NCI-H510A (cell line): ENCODE data around the gene APBA2.
"Not testable (repeated sequence)": the region's sequence is repeated elsewhere in the genome, so short reads cannot be mapped to it uniquely, and the experiment has no call there.

Experiments used
- DNase-seq: peaks from one replicate; lab custom pipeline; 2025; lab: John Stamatoyannopoulos, UW

APBA2 gene

GRCh38 chr15:28878209-28878608, 7.6 kb upstream of the APBA2 start:
- no peak for DNase-seq

DNA sequence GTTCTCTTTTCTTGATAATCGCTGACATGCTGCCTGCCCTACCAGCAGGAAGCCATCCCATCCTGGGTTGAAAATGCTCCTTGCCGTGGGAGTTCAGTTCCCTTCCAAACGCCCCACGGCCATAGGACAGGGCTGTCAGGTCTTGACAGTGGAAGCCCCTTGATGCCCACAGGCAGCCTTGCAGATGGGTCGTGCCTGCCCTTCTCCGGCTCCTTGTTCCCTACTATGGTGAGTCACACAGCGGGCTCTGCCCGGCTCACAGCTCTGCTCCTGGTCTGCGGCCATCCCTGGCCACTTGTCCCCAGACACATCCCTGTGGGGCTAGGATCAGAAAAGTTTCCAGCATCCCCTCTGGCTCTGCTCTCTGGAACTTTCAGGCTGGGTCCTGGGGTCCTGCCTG, 6.2 kb upstream of the APBA2 start:
- DNase-seq: no peak

DNA sequence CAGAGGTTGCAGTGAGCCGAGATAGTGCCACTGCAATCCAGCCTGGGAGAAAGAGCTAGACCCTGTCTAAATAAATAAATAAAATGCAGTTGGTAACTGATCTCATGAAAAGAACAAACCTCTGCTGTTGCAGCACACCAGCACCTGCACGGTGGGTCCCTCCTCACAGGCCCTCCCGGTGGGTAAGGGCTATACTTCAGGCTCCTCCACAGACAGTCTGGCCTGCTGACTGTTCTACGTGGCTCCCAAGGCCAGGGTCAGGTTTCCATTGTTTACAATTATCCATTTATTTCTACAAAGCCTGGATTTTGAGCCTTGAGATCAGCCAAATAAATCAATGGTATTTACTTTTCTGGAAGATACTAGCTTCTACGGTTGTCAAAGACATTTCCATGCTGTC, 5.1 kb upstream of the APBA2 start:
- DNase-seq: no peak

- no peak for DNase-seq
Observed at GRCh38 chr15:28881170-28881569, 4.6 kb upstream of the APBA2 start.

DNA sequence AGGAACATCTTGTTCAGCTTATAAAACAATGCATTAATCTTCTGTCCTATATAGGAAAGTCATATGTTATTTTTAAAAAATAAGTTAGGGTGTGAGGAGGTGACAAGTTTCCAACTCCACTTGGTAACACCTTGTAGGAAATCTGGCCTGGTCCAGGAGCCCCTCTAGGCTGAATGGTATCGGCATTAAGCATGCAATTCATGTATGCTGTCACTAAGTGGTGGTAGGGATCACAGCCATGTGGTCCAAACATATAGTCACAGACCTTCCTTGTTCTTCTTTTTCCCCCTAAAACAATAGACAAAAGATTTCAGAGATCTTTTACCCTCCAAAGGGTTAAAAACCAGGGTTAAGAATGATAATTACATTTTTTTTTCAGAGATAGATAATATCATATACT, 4.2 kb upstream of the APBA2 start:
- no peak for DNase-seq

GRCh38 chr15:28884151-28884940, 1.4 kb upstream of the APBA2 start:
- DNase-seq: no peak

- no peak for DNase-seq
Observed at GRCh38 chr15:28885128-28885629, 595 bp upstream of the APBA2 start.

DNA sequence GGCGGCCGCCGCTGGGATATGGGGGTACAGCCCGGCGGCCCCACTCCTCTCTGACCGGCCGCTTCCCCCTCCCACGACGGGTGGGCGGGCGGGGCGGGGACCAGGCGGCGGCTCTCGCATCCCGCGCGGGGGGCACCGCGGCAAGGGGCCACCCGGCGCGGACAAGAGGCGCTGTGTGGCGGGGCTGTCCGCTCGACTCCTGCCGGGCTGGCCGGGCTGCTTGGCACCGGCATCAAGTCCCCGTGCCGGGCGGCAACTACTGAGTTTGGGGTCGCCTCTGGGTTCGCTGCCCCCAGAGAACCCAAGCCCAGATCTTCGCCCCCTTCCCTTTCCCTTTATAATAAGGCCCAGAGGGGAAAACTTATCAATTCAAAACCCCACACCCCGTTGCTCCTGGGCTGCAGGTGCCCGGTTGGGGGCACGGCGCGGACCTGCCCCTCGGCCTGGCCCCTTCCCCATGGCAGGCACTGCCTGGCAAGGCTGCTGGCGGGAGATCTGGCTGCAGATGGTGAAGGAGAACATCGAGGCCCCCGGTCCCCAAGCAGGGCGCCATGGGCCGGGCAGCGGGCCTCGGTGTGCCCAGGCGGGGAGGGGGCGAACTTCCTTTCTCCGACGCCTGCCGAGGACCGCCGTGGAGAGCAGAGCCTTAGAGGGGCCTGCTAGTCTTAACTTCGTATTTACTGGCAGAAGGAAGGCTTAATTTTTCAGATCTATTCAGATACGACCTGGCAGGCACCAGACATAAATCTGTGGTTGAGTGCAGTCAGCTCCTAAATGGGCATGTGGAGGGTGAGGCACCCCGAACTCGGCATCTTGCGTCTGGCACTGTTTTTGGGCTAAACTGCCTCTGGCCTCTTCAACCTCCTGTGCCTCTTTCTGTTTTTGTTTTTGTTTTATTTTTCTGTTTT, 911 bp downstream of the APBA2 start:
- no peak for DNase-seq

DNA sequence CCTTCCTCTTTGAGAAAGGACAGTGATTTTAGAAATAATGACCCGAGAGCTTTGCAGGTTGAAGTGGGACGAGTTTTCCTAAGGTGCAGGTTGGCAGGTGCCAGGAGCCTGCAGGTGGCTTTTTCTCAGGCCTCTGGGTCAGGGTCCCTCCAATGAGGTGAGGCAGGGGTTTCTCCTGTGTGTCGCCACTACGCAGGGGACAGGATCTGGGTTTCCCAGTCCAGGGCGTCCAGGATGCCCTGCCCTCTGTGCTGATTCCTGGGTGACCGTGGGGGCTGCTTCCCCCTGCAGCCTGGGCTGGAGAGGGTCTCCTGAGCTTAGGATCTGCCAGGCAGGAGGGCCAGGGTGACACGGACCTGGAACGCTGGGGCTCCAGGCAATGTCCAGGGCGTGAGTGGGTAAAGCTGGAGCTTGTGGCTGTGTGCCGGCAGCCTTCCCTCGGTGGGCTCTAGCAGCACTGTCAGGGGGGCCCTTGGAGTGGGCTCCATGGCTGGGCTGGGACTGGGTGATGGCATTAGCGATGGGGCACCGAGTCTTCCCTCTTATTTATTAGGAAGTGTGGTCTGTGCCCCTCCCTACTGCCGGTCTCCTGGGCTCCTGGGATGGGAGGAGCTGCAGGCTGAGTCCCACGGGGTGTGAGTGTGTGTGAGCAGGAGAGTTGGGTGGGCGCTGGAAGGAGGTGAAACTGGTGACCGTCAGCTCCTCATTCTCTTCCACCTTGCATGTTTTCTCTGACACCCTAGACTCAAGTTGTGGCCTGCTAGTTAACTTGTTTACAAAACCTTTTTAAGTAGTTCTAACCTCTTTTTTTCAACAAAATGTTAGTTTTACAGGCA, 1.8 kb downstream of the APBA2 start:
- DNase-seq: no peak

GRCh38 chr15:28888302-28888894, 2.6 kb downstream of the APBA2 start:
- DNase-seq: no peak

DNA sequence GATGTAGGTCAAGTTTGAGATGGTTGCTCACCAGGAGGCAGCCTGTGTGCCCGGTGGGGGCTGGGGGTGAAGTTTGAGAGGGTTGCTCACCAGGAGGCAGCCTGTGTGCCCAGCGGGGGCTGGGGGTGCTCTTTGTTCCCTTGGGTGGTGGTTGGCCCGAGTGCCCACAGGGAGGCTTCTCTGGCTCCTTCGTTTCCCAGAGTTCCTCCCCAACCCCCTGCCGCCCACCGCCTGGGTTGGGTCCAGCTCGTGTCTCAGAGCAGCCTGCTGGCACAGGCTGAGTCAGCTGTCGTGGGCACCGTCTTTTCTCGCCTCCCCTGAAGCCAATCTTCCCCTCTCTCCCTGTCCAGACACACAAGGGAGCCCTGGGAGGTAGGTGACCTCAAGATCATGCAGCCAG, 3.1 kb downstream of the APBA2 start:
- DNase-seq: no peak

DNA sequence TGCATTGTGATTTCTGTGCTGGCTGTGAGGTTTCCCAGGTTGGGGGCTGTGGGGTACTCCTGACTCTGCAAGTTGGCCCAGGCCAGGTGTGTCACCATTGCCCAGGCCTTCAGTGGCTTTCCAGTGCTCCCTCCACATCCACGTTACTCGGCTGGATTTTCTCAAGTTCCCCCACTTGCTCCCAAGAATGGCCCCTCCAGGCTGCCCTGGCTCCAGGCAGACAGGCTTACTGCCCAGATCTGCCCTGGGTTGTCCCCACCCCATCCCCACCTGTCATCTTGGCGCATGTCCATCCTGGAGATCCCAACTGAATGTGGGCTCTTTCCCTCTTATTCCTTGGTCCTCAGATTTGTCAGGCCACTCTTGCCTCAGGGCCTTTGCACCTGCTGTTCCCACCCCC, 3.6 kb downstream of the APBA2 start:
- no peak for DNase-seq

DNA sequence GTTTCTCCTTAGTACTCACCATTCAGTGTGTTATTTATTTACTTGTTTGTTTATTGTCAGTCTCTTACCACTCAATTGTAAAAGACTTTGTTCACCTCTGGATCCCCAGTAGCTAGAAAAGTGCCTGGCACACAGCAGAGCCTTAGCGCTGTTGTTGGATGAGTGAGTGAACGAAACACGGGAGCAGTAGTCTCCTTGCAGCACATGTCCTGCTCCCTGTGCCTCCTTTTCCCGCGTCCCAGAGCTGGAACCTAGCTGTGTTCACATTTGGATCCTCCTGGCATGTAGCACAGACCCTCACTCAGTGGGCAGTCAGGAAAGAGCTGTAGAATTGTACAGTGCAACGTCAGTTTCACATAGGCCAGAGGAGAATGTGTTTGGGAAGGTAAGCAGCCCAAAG, 4.1 kb downstream of the APBA2 start:
- not testable (repeated sequence) for DNase-seq

DNA sequence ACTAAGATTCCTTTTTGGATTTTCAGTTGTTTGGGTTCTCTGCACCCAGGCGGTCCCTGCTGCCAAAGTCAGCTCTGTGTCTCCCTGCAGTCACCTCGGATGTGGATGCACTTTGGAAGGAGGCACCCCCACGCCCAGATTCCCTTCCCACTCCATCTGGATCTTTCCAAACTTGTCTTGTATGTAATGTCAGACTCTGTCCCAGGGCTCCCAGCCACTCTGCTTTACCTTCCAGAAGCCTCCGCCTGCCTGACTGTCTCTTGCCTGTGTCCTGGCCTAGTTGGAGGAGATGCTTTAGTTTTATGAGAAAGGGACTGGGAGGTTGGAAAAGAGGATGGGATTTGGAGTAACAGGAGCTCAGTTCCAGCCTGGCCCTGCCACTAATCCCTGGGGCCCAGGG, 4.5 kb downstream of the APBA2 start:
- DNase-seq: not testable (repeated sequence)

- no peak for DNase-seq
Observed at GRCh38 chr15:28890711-28891495, 5.1 kb downstream of the APBA2 start.

- DNase-seq: no peak
Observed at GRCh38 chr15:28891588-28891987, 5.8 kb downstream of the APBA2 start.

GRCh38 chr15:28892789-28893610, 7.2 kb downstream of the APBA2 start:
- DNase-seq: no peak

DNA sequence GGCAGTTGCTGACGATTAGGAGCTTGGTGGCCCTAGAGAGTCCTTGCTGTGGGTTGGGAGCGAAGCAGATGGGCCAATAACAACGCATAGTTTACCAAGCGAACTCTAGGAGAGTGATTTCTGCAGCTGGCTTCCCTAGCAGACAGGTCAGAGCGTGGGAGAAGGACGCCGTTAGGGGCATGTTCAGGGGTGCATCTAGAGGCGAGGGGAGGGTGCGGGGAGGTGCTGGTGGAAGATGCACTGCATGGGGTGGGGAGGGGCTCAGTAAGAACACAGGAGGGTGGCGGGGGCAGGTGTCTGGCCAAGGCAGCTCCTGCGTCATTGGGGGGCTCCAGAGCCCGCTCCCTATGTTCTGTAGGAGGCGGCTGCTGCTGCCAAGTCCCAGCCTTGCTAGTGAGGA, 8.9 kb downstream of the APBA2 start:
- DNase-seq: no peak

GRCh38 chr15:28895146-28895545, 9.4 kb downstream of the APBA2 start:
- DNase-seq: no peak

DNA sequence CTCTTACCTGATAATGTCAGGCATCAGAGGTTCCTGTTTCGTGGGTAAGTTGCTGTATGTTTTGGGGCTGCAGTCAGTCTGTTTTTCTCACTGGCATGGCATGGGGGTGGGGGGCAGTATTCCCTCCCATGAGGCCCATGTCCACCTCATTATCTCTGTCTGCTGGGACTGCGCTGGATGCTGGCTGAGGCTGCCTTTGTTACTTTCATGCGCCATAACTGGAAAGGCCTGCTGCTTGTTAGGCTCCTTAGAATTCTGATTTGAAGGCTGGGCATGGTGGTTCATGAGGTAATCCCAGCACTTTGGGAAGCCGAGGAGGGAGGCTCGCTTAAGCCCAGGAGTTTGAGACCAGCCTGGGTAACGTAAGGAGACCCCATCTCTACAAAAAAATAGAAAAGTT, 9.8 kb downstream of the APBA2 start:
- no peak for DNase-seq
